Breast epithelium (tissue), 3 donors: ENCODE results near the gene TMEM59.

Experiments used
- CTCF ChIP-seq, 3 donors: fragments of 450-650 bp; IDR thresholded peaks; one replicate each; pipeline ENCODE4 v1.5.1; 2016 to 2017; ENCODE audit warnings: antibody characterized with exemption in 3 of 3, mild to moderate bottlenecking in 3 of 3, moderate library complexity in 3 of 3
- POLR2A ChIP-seq: fragments of 450-650 bp; IDR thresholded peaks from one replicate; pipeline ENCODE4 v1.6.1; 2016; ENCODE audit warnings: antibody characterized with exemption, mild to moderate bottlenecking, moderate library complexity
- POLR2AphosphoS5 ChIP-seq, 3 donors: sonication (generic); formaldehyde crosslinking; IDR thresholded peaks; one replicate each; pipeline ENCODE4 v1.6.1; 2017; ENCODE audit warnings: antibody characterized with exemption in 3 of 3

- no peak for TF ChIP-seq CTCF (IDR thresholded peaks at IDR 0.05)
- no peak for TF ChIP-seq POLR2AphosphoS5 (IDR thresholded peaks at IDR 0.05)
- TF ChIP-seq POLR2A, result no peak
Measured at GRCh38 chr1:54096227-54096876, 43.3 kb upstream of the TMEM59 start.
